K562 (cell line): Measurements from ENCODE around the gene LMLN. TPM values are rescaled to one million over a fixed set of nuclear protein-coding genes. Genes with fewer than 3 reads are reported as not detected.

Experiments
- CSDE1 ChIP-seq, 2 experiments: fragments of 450-650 bp; IDR thresholded peaks; 2 replicates each; pipeline ENCODE4 v1.6.1; 2016; ENCODE audit warnings: mild to moderate bottlenecking in 1 of 2
- FIP1L1 ChIP-seq: fragments of 200-400 bp; formaldehyde crosslinking; IDR thresholded peaks from 2 replicates; pipeline ENCODE4 v1.6.1; 2018; ENCODE audit warnings: mild to moderate bottlenecking, low read depth, low read length; ENCODE audit not compliant: poor library complexity, severe bottlenecking
- FOXA1 ChIP-seq: fragments of 450-650 bp; IDR thresholded peaks from 2 replicates; pipeline ENCODE4 v1.6.1; 2016; ENCODE audit warnings: mild to moderate bottlenecking, borderline replicate concordance
- FOXM1 ChIP-seq, 2 experiments: fragments of 450-650 bp in 1 of 2; sonication (generic) in 1 of 2; formaldehyde crosslinking in 1 of 2; IDR thresholded peaks; 2 replicates each; pipeline versions ENCODE4 v1.6.1 to v1.9.0; 2017 to 2022; ENCODE audit warnings: low read depth in 2 of 2, mild to moderate bottlenecking in 2 of 2, missing genetic modification reagents in 1 of 2, moderate library complexity in 1 of 2
- HNRNPH1 ChIP-seq: fragments of 200-400 bp; formaldehyde crosslinking; optimal IDR thresholded peaks from 2 replicates; pipeline ENCODE3; 2017; ENCODE audit warnings: low read depth, mild to moderate bottlenecking, low read length, moderate library complexity
- KDM2B ChIP-seq: fragments of 250-450 bp; sonication (Bioruptor Pico); IDR thresholded peaks from 2 replicates; pipeline ENCODE4 v1.8.0; 2021; ENCODE audit warnings: mild to moderate bottlenecking, moderate library complexity
- MAFG ChIP-seq: fragments of 450-650 bp; conservative IDR thresholded peaks from 2 replicates; pipeline ENCODE4 v1.6.1; 2016; ENCODE audit warnings: missing genetic modification characterization, missing compliant biosample characterization
- MYNN ChIP-seq, 2 experiments: sonication (generic); formaldehyde crosslinking in 1 of 2; IDR thresholded peaks; 2 replicates each; pipeline versions ENCODE4 v1.5.0 to v1.6.1; 2016 to 2020; ENCODE audit warnings: antibody characterized with exemption in 1 of 2, missing genetic modification reagents in 1 of 2
- PHB2 ChIP-seq: fragments of 450-650 bp; IDR thresholded peaks from 2 replicates; pipeline ENCODE4 v1.6.1; 2017; ENCODE audit warnings: low read depth
- RBM15 ChIP-seq: fragments of 200-400 bp; formaldehyde crosslinking; IDR thresholded peaks from 2 replicates; pipeline ENCODE4 v1.6.1; 2018; ENCODE audit warnings: mild to moderate bottlenecking, low read length, moderate library complexity; ENCODE audit not compliant: insufficient read depth
- RBM25 ChIP-seq: fragments of 200-400 bp; formaldehyde crosslinking; IDR thresholded peaks from 2 replicates; pipeline ENCODE4 v1.6.1; 2018; ENCODE audit warnings: low read length, low read depth, moderate library complexity; ENCODE audit not compliant: severe bottlenecking
- RFX7 ChIP-seq: fragments of 250-450 bp; sonication (Bioruptor Pico); IDR thresholded peaks from 2 replicates; pipeline ENCODE4 v1.5.1; 2021; ENCODE audit warnings: mild to moderate bottlenecking
- SMARCE1 ChIP-seq: fragments of 450-650 bp; IDR thresholded peaks from 2 replicates; pipeline ENCODE4 v1.7.1; 2016; ENCODE audit warnings: mild to moderate bottlenecking
- SRSF3 ChIP-seq: fragments of 200-400 bp; formaldehyde crosslinking; IDR thresholded peaks from 2 replicates; pipeline ENCODE4 v1.6.1; 2016; ENCODE audit warnings: mild to moderate bottlenecking, low read length, moderate library complexity; ENCODE audit not compliant: insufficient read depth
- STAT5A ChIP-seq: IDR thresholded peaks from 2 replicates; pipeline ENCODE4 v1.6.1; 2012; ENCODE audit warnings: low read length, inconsistent platforms, borderline replicate concordance
- TAF1 ChIP-seq: IDR thresholded peaks from 2 replicates; pipeline ENCODE4 v1.6.1; 2011; ENCODE audit warnings: mild to moderate bottlenecking, low read length, moderate library complexity; ENCODE audit not compliant: insufficient read depth, control insufficient read depth, severe bottlenecking; ENCODE audit errors: extremely low read depth
- TCF3 ChIP-seq: sonication (generic); formaldehyde crosslinking; IDR thresholded peaks from 2 replicates; pipeline ENCODE4 v1.4.0; 2020; ENCODE audit warnings: mild to moderate bottlenecking, missing genetic modification reagents
- TSC22D4 ChIP-seq: fragments of 450-650 bp; IDR thresholded peaks from 2 replicates; pipeline ENCODE4 v1.6.1; 2016; ENCODE audit warnings: missing genetic modification characterization, missing biosample characterization, control low read depth
- ZBTB1 ChIP-seq: sonication (generic); formaldehyde crosslinking; IDR thresholded peaks from 2 replicates; pipeline ENCODE4 v1.8.1; 2023; ENCODE audit warnings: missing genetic modification reagents, low read depth, mild to moderate bottlenecking, borderline replicate concordance
- ZKSCAN8 ChIP-seq: fragments of 200-800 bp; sonication (Bioruptor generic); IDR thresholded peaks from 2 replicates; pipeline ENCODE4 v1.6.1; 2016; ENCODE audit warnings: missing genetic modification characterization, missing compliant biosample characterization
- ZNF274 ChIP-seq: IDR thresholded peaks from 2 replicates; pipeline ENCODE4 v1.6.1; 2011; ENCODE audit warnings: low read depth, mild to moderate bottlenecking, low read length, moderate library complexity, borderline replicate concordance
- ZNF311 ChIP-seq: fragments of 250-450 bp; sonication (Bioruptor Pico); IDR thresholded peaks from 2 replicates; pipeline ENCODE4 v1.4.0; 2020; ENCODE audit warnings: mild to moderate bottlenecking, moderate library complexity
- ZNF699 ChIP-seq: fragments of 250-450 bp; sonication (Bioruptor Pico); IDR thresholded peaks from 2 replicates; pipeline ENCODE4 v1.8.0; 2021; ENCODE audit warnings: mild to moderate bottlenecking, moderate library complexity; ENCODE audit not compliant: insufficient replicate concordance
- ZNF77 ChIP-seq: fragments of 250-450 bp; sonication (Bioruptor Pico); IDR thresholded peaks from 2 replicates; pipeline ENCODE4 v1.5.0; 2020
- polyA plus RNA-seq, 8 experiments: library from polyadenylated mRNA; depleted of rRNA in 4 of 8; stranded (reverse) in 5 of 8; unstranded in 3 of 8; fragments of >200 nt; fragmentation: Nextera tagmentation in 2 of 8; fragmentation: Illumina TruSeq in 1 of 8; extraction: Ambion mirVana in 2 of 8; extraction: Trizol in 1 of 8; gene quantifications; 2 replicates each; pipeline versions ENCODE4 v1.2.1 to v1.2.3, GENCODE V29; 2011 to 2014; ENCODE audit warnings: inconsistent platforms in 1 of 8, missing spikeins in 1 of 8
- total RNA-seq, 7 experiments: library from RNA; depleted of rRNA in 6 of 7; stranded (reverse); fragments of >200 nt in 6 of 7; fragmentation: Illumina TruSeq in 2 of 7; extraction: Trizol in 2 of 7; gene quantifications; 2 replicates each; pipeline versions ENCODE4 v1.2.1 to v1.2.3, GENCODE V29; 2011 to 2021; ENCODE audit warnings: low replicate concordance in 1 of 7
- TF ChIP-seq, protein P1 (sequence below): sonication (generic); IDR thresholded peaks from 2 replicates; pipeline ENCODE4 v1.6.1; 2016
- TF ChIP-seq, protein P2 (sequence below): fragments of 250-450 bp; sonication (Bioruptor Pico); IDR thresholded peaks from 2 replicates; pipeline ENCODE4 v1.8.0; 2022; ENCODE audit warnings: moderate library complexity, mild to moderate bottlenecking, inconsistent platforms

The LMLN gene
- total and polyA plus RNA-seq, 9 of the 15 experiments (the other 6 are each of a cell fraction or from before 2014, with no cell fraction given), result 2.2 to 15.9 (median 6.9) TPM

DNA sequence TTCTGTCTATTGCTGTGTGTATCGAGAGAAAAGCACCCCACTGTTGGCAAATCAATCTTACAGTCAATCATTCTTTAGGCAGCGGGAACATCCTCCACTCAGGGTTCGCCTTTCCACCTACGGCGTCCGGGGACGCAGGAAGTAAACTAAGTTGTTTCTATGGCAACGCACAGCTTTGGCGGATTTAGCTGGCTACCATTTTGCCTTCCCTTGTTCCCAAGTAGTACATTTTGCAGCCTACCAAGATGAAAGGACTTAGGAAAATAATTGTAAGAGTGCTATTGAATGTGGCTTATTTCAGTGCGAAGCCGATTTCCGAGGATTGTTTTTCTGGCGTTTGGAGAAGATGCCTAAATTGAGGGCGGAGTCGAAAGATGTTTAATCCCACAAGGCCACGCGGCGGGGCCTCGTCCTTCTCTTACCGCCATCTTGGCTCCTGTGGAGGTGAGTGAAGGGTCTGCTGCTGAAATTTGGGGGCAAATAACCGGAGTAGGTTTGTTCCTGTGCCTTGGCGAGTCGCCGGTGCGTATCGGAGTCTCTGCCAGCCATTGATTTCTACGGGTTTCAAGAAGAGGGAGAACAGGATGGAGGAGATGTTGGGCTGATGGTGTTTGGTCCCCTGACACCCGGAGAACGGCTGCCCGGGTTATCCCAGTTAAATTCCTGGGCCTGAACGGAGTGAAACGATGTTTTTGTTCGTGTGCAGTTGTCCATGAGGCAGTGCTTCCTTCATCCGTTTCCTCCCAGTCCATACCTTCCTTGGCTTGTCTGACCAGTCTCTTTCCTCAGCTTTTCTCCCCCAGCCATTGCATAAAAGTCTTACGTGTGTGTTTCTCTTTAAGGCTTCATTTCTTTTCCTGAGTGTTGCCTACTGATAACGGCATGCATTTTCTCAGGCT lies 10.0 kb upstream of the LMLN start, which contains the start of gene RPL35A (continued):
- TF ChIP-seq ZNF77 (CRISPR knock-in tag) (no peak), ZNF274 (no peak), KDM2B (CRISPR knock-in tag) (no peak), RBM25 (no peak), FOXA1 (no peak), ZNF699 (no peak), FOXM1 (IDR thresholded peaks at IDR 0.05; ENCODE audit: low read depth) (0 out of 2 replicates have a peak, but pooled peaks have one; percentile 41), FOXM1 (CRISPR knock-in tag; IDR thresholded peaks at IDR 0.05; ENCODE audit: low read depth) (no peak), PHB2 (no peak), MAFG (tag) (no peak), SMARCE1 (no peak; the same call in 1 of the 2 replicates), TCF3 (CRISPR knock-in tag) (no peak; the same call in 1 of the 2 replicates), HNRNPH1 (no peak), ZBTB1 (CRISPR knock-in tag) (no peak), ZNF311 (CRISPR knock-in tag) (no peak), STAT5A (no peak), TSC22D4 (tag) (no peak), CSDE1 (IDR thresholded peaks at IDR 0.05) (peak in 1 of 2 experiments; percentile 97; a peak in 3 of 4 replicates), MYNN (IDR thresholded peaks at IDR 0.05) (no peak), MYNN (CRISPR knock-in tag; IDR thresholded peaks at IDR 0.05) (no peak), ZKSCAN8 (CRISPR knock-in tag) (no peak), RBM15 (no peak), RFX7 (CRISPR knock-in tag) (no peak), TAF1 (peak; percentile 96), FIP1L1 (no peak), SRSF3 (no peak)
- TF ChIP-seq, protein P1, sequence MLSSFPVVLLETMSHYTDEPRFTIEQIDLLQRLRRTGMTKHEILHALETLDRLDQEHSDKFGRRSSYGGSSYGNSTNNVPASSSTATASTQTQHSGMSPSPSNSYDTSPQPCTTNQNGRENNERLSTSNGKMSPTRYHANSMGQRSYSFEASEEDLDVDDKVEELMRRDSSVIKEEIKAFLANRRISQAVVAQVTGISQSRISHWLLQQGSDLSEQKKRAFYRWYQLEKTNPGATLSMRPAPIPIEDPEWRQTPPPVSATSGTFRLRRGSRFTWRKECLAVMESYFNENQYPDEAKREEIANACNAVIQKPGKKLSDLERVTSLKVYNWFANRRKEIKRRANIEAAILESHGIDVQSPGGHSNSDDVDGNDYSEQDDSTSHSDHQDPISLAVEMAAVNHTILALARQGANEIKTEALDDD, result no peak
- TF ChIP-seq, protein P2, sequence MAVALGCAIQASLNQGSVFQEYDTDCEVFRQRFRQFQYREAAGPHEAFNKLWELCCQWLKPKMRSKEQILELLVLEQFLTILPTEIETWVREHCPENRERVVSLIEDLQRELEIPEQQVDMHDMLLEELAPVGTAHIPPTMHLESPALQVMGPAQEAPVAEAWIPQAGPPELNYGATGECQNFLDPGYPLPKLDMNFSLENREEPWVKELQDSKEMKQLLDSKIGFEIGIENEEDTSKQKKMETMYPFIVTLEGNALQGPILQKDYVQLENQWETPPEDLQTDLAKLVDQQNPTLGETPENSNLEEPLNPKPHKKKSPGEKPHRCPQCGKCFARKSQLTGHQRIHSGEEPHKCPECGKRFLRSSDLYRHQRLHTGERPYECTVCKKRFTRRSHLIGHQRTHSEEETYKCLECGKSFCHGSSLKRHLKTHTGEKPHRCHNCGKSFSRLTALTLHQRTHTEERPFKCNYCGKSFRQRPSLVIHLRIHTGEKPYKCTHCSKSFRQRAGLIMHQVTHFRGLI (CRISPR knock-in tag), result no peak
